Measurements from ENCODE around the gene CPT1A.

Gene CPT1A

GRCh38 chr11:68798221-68798813 is 43.4 kb downstream of the CPT1A start:
- no peak for DNase-seq (ENCODE audit: low read depth, low spot score)

GRCh38 chr11:68796801-68797200 is 44.9 kb downstream of the CPT1A start:
- DNase-seq (ENCODE audit: low read depth, low spot score): no peak

GRCh38 chr11:68792400-68792966 is 49.2 kb downstream of the CPT1A start:
- no peak for DNase-seq (ENCODE audit: low read depth, low spot score)

GRCh38 chr11:68784653-68785052 is 57.1 kb downstream of the CPT1A start:
- no peak for DNase-seq (ENCODE audit: low read depth, low spot score)

GRCh38 chr11:68783216-68783821 is 58.4 kb downstream of the CPT1A start:
- DNase-seq (ENCODE audit: low read depth, low spot score): no peak

- DNase-seq (ENCODE audit: low read depth, low spot score): no peak
These were observed 59.0 kb downstream of the CPT1A start for GRCh38 chr11:68782711-68783110.

GRCh38 chr11:68780829-68781228 is 60.9 kb downstream of the CPT1A start:
- no peak for DNase-seq (ENCODE audit: low read depth, low spot score)

GRCh38 chr11:68778205-68778604 is 63.5 kb downstream of the CPT1A start:
- DNase-seq (ENCODE audit: low read depth, low spot score): no peak

GRCh38 chr11:68776442-68777235 is 65.1 kb downstream of the CPT1A start:
- DNase-seq (ENCODE audit: low read depth, low spot score): no peak

GRCh38 chr11:68775951-68776388 is 65.7 kb downstream of the CPT1A start:
- DNase-seq (ENCODE audit: low read depth, low spot score): no peak

GRCh38 chr11:68774194-68774585 is 67.5 kb downstream of the CPT1A start:
- DNase-seq (ENCODE audit: low read depth, low spot score): no peak

GRCh38 chr11:68773521-68774193 is 68.1 kb downstream of the CPT1A start:
- no peak for DNase-seq (ENCODE audit: low read depth, low spot score)

- DNase-seq (ENCODE audit: low read depth, low spot score): no peak
These were observed 68.8 kb downstream of the CPT1A start for GRCh38 chr11:68772936-68773335.

- no peak for DNase-seq (ENCODE audit: low read depth, low spot score)
These were observed 70.9 kb downstream of the CPT1A start for GRCh38 chr11:68770781-68771180.

GRCh38 chr11:68767672-68768071 is 74.0 kb downstream of the CPT1A start:
- no peak for DNase-seq (ENCODE audit: low read depth, low spot score)

GRCh38 chr11:68766786-68767185 is 74.9 kb downstream of the CPT1A start:
- DNase-seq (ENCODE audit: low read depth, low spot score): no peak

- DNase-seq (ENCODE audit: low read depth, low spot score): no peak
These were observed 77.0 kb downstream of the CPT1A start for GRCh38 chr11:68764746-68765145.

- DNase-seq (ENCODE audit: low read depth, low spot score): no peak
These were observed 77.6 kb downstream of the CPT1A start for GRCh38 chr11:68763926-68764657.

GRCh38 chr11:68763181-68763721 is 78.5 kb downstream of the CPT1A start:
- DNase-seq (ENCODE audit: low read depth, low spot score): no peak

- DNase-seq (ENCODE audit: low read depth, low spot score): no peak
These were observed 79.2 kb downstream of the CPT1A start for GRCh38 chr11:68762481-68762880.

GRCh38 chr11:68761801-68762200 is 79.9 kb downstream of the CPT1A start:
- no peak for DNase-seq (ENCODE audit: low read depth, low spot score)
